Activated CD4-positive, alpha-beta memory T cell treated with anti-CD3 and anti-CD28 coated beads, Interleukin-2, amount 10 ng/mL, durations not matched to agents 7 days and 5 days (primary cell): Measurements from ENCODE around the gene PDK1. TPM values are rescaled to one million over a fixed set of nuclear protein-coding genes. Genes with fewer than 3 reads are reported as not detected.
A peak's percentile ranks its signal among the peaks of the same experiment; 100 is the strongest.

Source experiments
- CTCF ChIA-PET: fragments of 350-600 bp; sonication (Branson Sonifier 250); formaldehyde crosslinking; loops from one replicate; lab custom pipeline; 2021; ENCODE audit warnings: antibody characterized with exemption, inconsistent platforms; lab: Charles Lee
- POLR2A ChIA-PET: fragments of 350-600 bp; sonication (Branson Sonifier 250); formaldehyde crosslinking; loops from one replicate; lab custom pipeline; 2021; ENCODE audit warnings: antibody characterized with exemption; lab: Charles Lee
- DNase-seq: peaks from one replicate; pipeline ENCODE4 v3.0.0-alpha.2; 2020
- H3K27ac Mint-ChIP-seq: one replicate; pipeline ENCODE4 v1.8.0; 2021; ENCODE audit warnings: mild to moderate bottlenecking, mixed read lengths
- H3K27me3 Mint-ChIP-seq: one replicate; pipeline ENCODE4 v1.8.0; 2021; ENCODE audit warnings: mixed read lengths
- H3K36me3 Mint-ChIP-seq: one replicate; pipeline ENCODE4 v1.8.0; 2021; ENCODE audit warnings: low read depth, mixed read lengths
- H3K4me1 Mint-ChIP-seq: one replicate; pipeline ENCODE4 v1.8.0; 2021; ENCODE audit warnings: mixed read lengths
- H3K4me3 Mint-ChIP-seq: one replicate; pipeline ENCODE4 v1.8.0; 2021; ENCODE audit warnings: mild to moderate bottlenecking, mixed read lengths
- H3K9me3 Mint-ChIP-seq: one replicate; pipeline ENCODE4 v1.8.0; 2021; ENCODE audit warnings: mixed read lengths
- total RNA-seq, 2 experiments: library from RNA; stranded (reverse); gene quantifications; one replicate each; pipeline ENCODE4 v1.2.3, GENCODE V29; 2021

The PDK1 gene
- total RNA-seq, 2 experiments from 2014 or later: 30.7 to 38.5 TPM

- H3K4me3 Mint-ChIP-seq: peak overlapping the region; percentile 89
- peaks cover 47% of the 10 kb centered on the region for H3K4me1 Mint-ChIP-seq
- ChIA-PET CTCF (interaction anchor here (0.6 to 1.0 kb wide), 3 partner anchors 22 to 127 kb away, joined by 3 to 5 read pairs (median 3); no protein-coding TSS in a partner anchor), POLR2A (interaction anchor here (0.9 to 2.9 kb wide), 4 partner anchors 8 to 798 kb away, joined by 3 to 11 read pairs (median 6); partner anchors contain the start of gene CDCA7)
- H3K36me3 Mint-ChIP-seq: peaks cover 45% of the 10 kb centered on the region
- no peaks in the 10 kb centered on the region for H3K9me3 Mint-ChIP-seq
- no peaks in the 10 kb centered on the region for H3K27me3 Mint-ChIP-seq
- DNase-seq: peak; percentile 73
- H3K27ac Mint-ChIP-seq: peak overlapping the region; percentile 84
These were observed 569 bp downstream of the PDK1 start for GRCh38 chr2:172556284-172557033.

GRCh38 chr2:172558372-172558771 is 2.5 kb downstream of the PDK1 start:
- Mint-ChIP-seq H3K4me1 (peaks cover 40% of the 10 kb centered on the region), H3K4me3 (peak overlapping the region; percentile 1), H3K27ac (no peak overlapping the region), H3K27me3 (no peaks in the 10 kb centered on the region), H3K36me3 (peaks cover 55% of the 10 kb centered on the region), H3K9me3 (no peaks in the 10 kb centered on the region)
- DNase-seq: no peak
- CTCF ChIA-PET: no interaction called here
- POLR2A ChIA-PET: no interaction called here

- POLR2A ChIA-PET: no interaction called here
These were observed 4.8 kb downstream of the PDK1 start for GRCh38 chr2:172560721-172561120.

GRCh38 chr2:172561270-172561669 is 5.4 kb downstream of the PDK1 start:
- CTCF ChIA-PET: interaction anchor here (1.5 kb wide), 1 partner anchor 33 kb away, joined by 4 read pairs; no protein-coding TSS in a partner anchor
- no peak overlapping the region for H3K27ac Mint-ChIP-seq
- H3K9me3 Mint-ChIP-seq: no peaks in the 10 kb centered on the region
- no peak overlapping the region for H3K4me3 Mint-ChIP-seq
- peaks cover 25% of the 10 kb centered on the region for H3K4me1 Mint-ChIP-seq
- H3K36me3 Mint-ChIP-seq: peaks cover 67% of the 10 kb centered on the region
- no peak for DNase-seq
- POLR2A ChIA-PET: no interaction called here
- no peaks in the 10 kb centered on the region for H3K27me3 Mint-ChIP-seq

More at GRCh38 chr2:172560721-172561120, 4.8 kb downstream of the PDK1 start:
- peaks cover 61% of the 10 kb centered on the region for H3K36me3 Mint-ChIP-seq
- no peaks in the 10 kb centered on the region for H3K9me3 Mint-ChIP-seq
- H3K27me3 Mint-ChIP-seq: no peaks in the 10 kb centered on the region
- CTCF ChIA-PET: interaction anchor here (1.5 kb wide), 1 partner anchor 33 kb away, joined by 4 read pairs; no protein-coding TSS in a partner anchor
- no peak overlapping the region for H3K27ac Mint-ChIP-seq
- H3K4me1 Mint-ChIP-seq: peaks cover 25% of the 10 kb centered on the region
- no peak for DNase-seq
- H3K4me3 Mint-ChIP-seq: no peak overlapping the region

- Mint-ChIP-seq H3K9me3 (no peaks in the 10 kb centered on the region), H3K27ac (no peak overlapping the region), H3K27me3 (no peaks in the 10 kb centered on the region), H3K36me3 (peaks cover 71% of the 10 kb centered on the region), H3K4me3 (no peak overlapping the region), H3K4me1 (peaks cover 16% of the 10 kb centered on the region)
- ChIA-PET CTCF (interaction anchor here (1.5 kb wide), 1 partner anchor 32 kb away, joined by 4 read pairs; no protein-coding TSS in a partner anchor), POLR2A (interaction anchor here (0.6 kb wide), 1 partner anchor 24 kb away, joined by 5 read pairs; no protein-coding TSS in a partner anchor)
- no peak for DNase-seq
These were observed 6.4 kb downstream of the PDK1 start for GRCh38 chr2:172562298-172562697.

- ChIA-PET POLR2A (interaction anchor here (2.1 kb wide), 1 partner anchor 9 kb away, joined by 9 read pairs; the partner anchor contains the start of gene PDK1), CTCF (no interaction called here)
- H3K4me1 Mint-ChIP-seq: peaks cover 2% of the 10 kb centered on the region
- no peak overlapping the region for H3K27ac Mint-ChIP-seq
- H3K4me3 Mint-ChIP-seq: no peak overlapping the region
- DNase-seq: no peak
- peaks cover 73% of the 10 kb centered on the region for H3K36me3 Mint-ChIP-seq
- no peaks in the 10 kb centered on the region for H3K27me3 Mint-ChIP-seq
- H3K9me3 Mint-ChIP-seq: no peaks in the 10 kb centered on the region
These were observed 8.5 kb downstream of the PDK1 start for GRCh38 chr2:172564376-172564775.

GRCh38 chr2:172571245-172571644 is 15.4 kb downstream of the PDK1 start:
- Mint-ChIP-seq H3K36me3 (peaks cover 84% of the 10 kb centered on the region), H3K4me3 (no peak overlapping the region), H3K9me3 (peaks cover 17% of the 10 kb centered on the region), H3K27ac (no peak overlapping the region), H3K27me3 (no peaks in the 10 kb centered on the region), H3K4me1 (no peaks in the 10 kb centered on the region)
- ChIA-PET CTCF (no interaction called here), POLR2A (no interaction called here)
- no peak for DNase-seq

GRCh38 chr2:172572981-172573380 is 17.1 kb downstream of the PDK1 start:
- H3K4me1 Mint-ChIP-seq: no peaks in the 10 kb centered on the region
- H3K9me3 Mint-ChIP-seq: peaks cover 27% of the 10 kb centered on the region
- CTCF ChIA-PET: no interaction called here
- H3K36me3 Mint-ChIP-seq: peaks cover 83% of the 10 kb centered on the region
- DNase-seq: no peak
- no peak overlapping the region for H3K27ac Mint-ChIP-seq
- no peak overlapping the region for H3K4me3 Mint-ChIP-seq
- H3K27me3 Mint-ChIP-seq: no peaks in the 10 kb centered on the region
- POLR2A ChIA-PET: no interaction called here

GRCh38 chr2:172574965-172575364 is 19.1 kb downstream of the PDK1 start:
- Mint-ChIP-seq H3K9me3 (peaks cover 38% of the 10 kb centered on the region), H3K4me3 (no peak overlapping the region), H3K27me3 (no peaks in the 10 kb centered on the region), H3K27ac (no peak overlapping the region), H3K4me1 (no peaks in the 10 kb centered on the region), H3K36me3 (peaks cover 88% of the 10 kb centered on the region)
- CTCF ChIA-PET: no interaction called here
- DNase-seq: no peak
- POLR2A ChIA-PET: no interaction called here

- H3K36me3 Mint-ChIP-seq: peaks cover 90% of the 10 kb centered on the region
- peaks cover 38% of the 10 kb centered on the region for H3K9me3 Mint-ChIP-seq
- no peak for DNase-seq
- H3K4me3 Mint-ChIP-seq: no peak overlapping the region
- ChIA-PET CTCF (interaction anchor here (0.9 to 1.5 kb wide), 2 partner anchors 15 to 21 kb away, joined by 3 read pairs; no protein-coding TSS in a partner anchor), POLR2A (no interaction called here)
- no peaks in the 10 kb centered on the region for H3K27me3 Mint-ChIP-seq
- no peak overlapping the region for H3K27ac Mint-ChIP-seq
- H3K4me1 Mint-ChIP-seq: no peaks in the 10 kb centered on the region
These were observed 22.2 kb downstream of the PDK1 start for GRCh38 chr2:172578054-172578453.

- peaks cover 36% of the 10 kb centered on the region for H3K9me3 Mint-ChIP-seq
- DNase-seq: no peak
- H3K36me3 Mint-ChIP-seq: peaks cover 85% of the 10 kb centered on the region
- POLR2A ChIA-PET: no interaction called here
- H3K27ac Mint-ChIP-seq: no peak overlapping the region
- H3K4me3 Mint-ChIP-seq: no peak overlapping the region
- peaks cover 1% of the 10 kb centered on the region for H3K4me1 Mint-ChIP-seq
- no peaks in the 10 kb centered on the region for H3K27me3 Mint-ChIP-seq
- CTCF ChIA-PET: interaction anchor here (0.9 to 1.5 kb wide), 2 partner anchors 14 to 22 kb away, joined by 3 read pairs; no protein-coding TSS in a partner anchor
These were observed 23.1 kb downstream of the PDK1 start for GRCh38 chr2:172578860-172579512.

GRCh38 chr2:172580544-172580943 is 24.7 kb downstream of the PDK1 start:
- no peak overlapping the region for H3K27ac Mint-ChIP-seq
- POLR2A ChIA-PET: no interaction called here
- CTCF ChIA-PET: no interaction called here
- no peaks in the 10 kb centered on the region for H3K27me3 Mint-ChIP-seq
- H3K9me3 Mint-ChIP-seq: peaks cover 24% of the 10 kb centered on the region
- peaks cover 3% of the 10 kb centered on the region for H3K4me1 Mint-ChIP-seq
- DNase-seq: no peak
- peaks cover 79% of the 10 kb centered on the region for H3K36me3 Mint-ChIP-seq
- H3K4me3 Mint-ChIP-seq: no peak overlapping the region

GRCh38 chr2:172582656-172583055 is 26.8 kb downstream of the PDK1 start:
- Mint-ChIP-seq H3K36me3 (peaks cover 80% of the 10 kb centered on the region), H3K4me3 (no peak overlapping the region), H3K27ac (no peak overlapping the region), H3K9me3 (peaks cover 14% of the 10 kb centered on the region), H3K27me3 (no peaks in the 10 kb centered on the region), H3K4me1 (peaks cover 20% of the 10 kb centered on the region)
- ChIA-PET POLR2A (no interaction called here), CTCF (interaction anchor here (1.5 kb wide), 1 partner anchor 12 kb away, joined by 3 read pairs; no protein-coding TSS in a partner anchor)
- DNase-seq: no peak
